Stomach smooth muscle (tissue), 2 donors: ENCODE data around the gene PAX9.

Experiments
- H3K27ac ChIP-seq: one replicate; pipeline ENCODE4 v1.7.0; 2013; ENCODE audit warnings: mild to moderate bottlenecking, low read length, inconsistent platforms
- H3K27me3 ChIP-seq, 2 donors: one replicate each; pipeline ENCODE4 v1.7.0; 2013; ENCODE audit warnings: low read length in 2 of 2; ENCODE audit not compliant: insufficient read depth in 2 of 2, control insufficient read depth in 1 of 2
- H3K36me3 ChIP-seq, 2 donors: one replicate each; pipeline ENCODE4 v1.7.0; 2013; ENCODE audit warnings: low read length in 2 of 2; ENCODE audit not compliant: control insufficient read depth in 2 of 2, insufficient read depth in 2 of 2
- H3K4me1 ChIP-seq: one replicate; pipeline ENCODE4 v1.7.0; 2013; ENCODE audit warnings: low read length; ENCODE audit not compliant: control insufficient read depth, insufficient read depth
- H3K4me3 ChIP-seq, 2 donors: one replicate each; pipeline ENCODE4 v1.7.0; 2013; ENCODE audit warnings: low read length in 2 of 2
- H3K9ac ChIP-seq, 2 donors: one replicate each; pipeline ENCODE4 v1.7.0; 2013; ENCODE audit warnings: low read length in 2 of 2, mild to moderate bottlenecking in 1 of 2
- H3K9me3 ChIP-seq, 2 donors: one replicate each; pipeline ENCODE4 v1.7.0; 2013; ENCODE audit warnings: low read length in 2 of 2; ENCODE audit not compliant: control insufficient read depth in 2 of 2
- donor health status: healthy.
- donor health status: Pancreatic carcinoma.

PAX9 gene

DNA sequence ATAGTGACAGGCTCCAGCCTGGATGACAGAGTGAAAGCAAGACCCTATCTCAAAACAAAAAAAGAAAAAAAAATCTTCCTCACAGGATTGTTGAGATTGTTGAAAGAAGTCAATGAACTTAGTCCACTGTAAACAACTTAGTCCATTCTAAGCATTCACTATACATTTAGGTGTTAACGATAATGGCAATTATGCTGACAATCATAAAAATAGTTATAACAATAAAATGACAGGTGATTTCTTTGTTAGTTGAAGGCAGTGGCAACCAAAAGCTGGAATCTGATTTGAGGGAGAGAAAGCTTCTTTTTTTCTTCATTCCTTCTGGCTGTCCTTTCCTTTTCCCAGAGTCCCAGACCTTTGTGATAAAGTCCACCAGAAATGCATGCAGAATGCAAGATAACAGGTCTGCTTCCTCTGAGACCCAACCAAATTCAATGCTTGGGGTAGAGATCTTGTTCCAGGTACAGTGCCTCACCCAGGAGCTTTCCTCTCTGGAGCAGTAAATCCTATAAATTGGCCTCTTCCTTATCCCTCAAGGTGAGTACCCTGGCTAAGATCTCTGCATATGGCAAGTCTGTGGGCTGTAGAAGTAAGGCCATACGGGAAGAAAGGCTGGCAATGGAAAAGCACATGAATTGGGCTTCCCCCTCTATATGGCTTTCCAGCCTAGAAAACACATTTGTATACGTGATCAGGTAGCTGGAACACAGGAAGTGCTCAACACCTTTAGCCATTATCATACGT lies 52.5 kb downstream of the PAX9 start:
- Histone ChIP-seq H3K36me3 (no peaks in the 10 kb centered on the region), H3K9me3 (no peaks in the 10 kb centered on the region), H3K27ac (no peak overlapping the region), H3K4me1 (no peaks in the 10 kb centered on the region), H3K27me3 (no peaks in the 10 kb centered on the region), H3K4me3 (no peak overlapping the region), H3K9ac (no peak overlapping the region)

DNA sequence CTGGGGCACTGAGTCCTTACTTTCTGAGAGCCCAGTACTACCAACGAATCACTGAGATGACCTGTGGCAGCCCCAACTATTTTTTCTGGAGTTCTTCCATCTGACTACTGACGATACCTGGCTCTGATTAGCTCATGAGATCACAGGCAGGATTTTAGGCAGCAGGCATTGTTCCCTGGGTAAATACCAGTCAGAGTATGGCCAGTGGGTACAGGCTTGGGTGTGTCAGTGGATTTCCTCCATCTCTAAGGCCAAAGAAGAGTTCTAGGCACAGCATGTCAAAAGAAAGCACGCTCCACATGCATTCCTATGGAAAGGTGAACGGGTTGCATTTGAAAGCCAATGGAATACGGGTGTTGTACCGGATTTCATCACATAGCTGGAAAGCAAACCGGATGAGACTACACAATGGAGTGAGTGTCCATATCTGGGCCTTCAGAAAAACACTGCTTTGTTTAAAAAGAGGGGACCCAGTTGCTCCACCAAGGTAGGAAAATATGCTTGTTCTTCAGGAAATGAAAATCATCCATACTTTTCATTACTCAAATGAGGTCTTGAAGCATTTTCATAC lies 55.0 kb downstream of the PAX9 start:
- Histone ChIP-seq H3K4me3 (no peak overlapping the region), H3K27me3 (no peaks in the 10 kb centered on the region), H3K4me1 (no peaks in the 10 kb centered on the region), H3K9ac (no peak overlapping the region), H3K36me3 (no peaks in the 10 kb centered on the region), H3K9me3 (no peaks in the 10 kb centered on the region), H3K27ac (no peak overlapping the region)

DNA sequence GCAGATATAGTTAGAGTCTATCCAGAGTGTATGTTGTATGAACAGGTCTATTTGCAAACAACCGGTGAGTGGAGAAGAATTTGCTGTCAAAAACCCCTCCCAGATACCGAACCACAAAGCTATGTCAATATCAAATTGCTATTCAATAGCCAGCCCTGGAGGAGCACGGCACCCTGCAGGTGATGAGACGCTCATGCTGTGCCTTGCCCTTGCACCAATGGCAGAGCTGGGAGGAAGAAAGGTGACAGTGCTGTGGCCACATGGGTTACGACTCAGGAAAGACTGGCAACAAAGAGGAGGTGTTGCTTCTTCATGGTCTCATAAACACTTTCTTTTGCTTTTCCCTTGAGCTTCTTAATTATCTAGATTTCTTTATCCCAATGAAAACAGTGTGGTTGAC lies 55.7 kb downstream of the PAX9 start:
- Histone ChIP-seq H3K36me3 (no peaks in the 10 kb centered on the region), H3K9ac (no peak overlapping the region), H3K9me3 (no peaks in the 10 kb centered on the region), H3K27ac (no peak overlapping the region), H3K27me3 (no peaks in the 10 kb centered on the region), H3K4me3 (no peak overlapping the region), H3K4me1 (no peaks in the 10 kb centered on the region)

DNA sequence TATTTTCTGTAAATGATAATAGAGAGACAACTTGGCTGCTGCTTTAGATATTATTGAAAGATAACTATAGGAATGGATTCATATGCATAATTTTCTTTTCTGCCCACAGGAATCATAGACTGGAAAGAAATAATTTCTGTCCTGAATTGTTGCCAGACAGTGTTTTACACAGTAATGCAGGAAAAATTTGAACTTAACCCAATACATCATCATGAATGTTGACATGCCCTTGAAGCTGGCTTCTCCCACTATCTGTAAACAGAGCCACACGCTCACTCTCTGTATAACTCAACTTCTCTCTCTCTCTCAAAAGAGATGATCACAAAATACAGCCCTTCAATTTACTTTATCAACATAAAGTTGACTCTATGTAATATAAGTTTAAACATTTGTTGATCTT lies 56.6 kb downstream of the PAX9 start:
- Histone ChIP-seq H3K4me1 (no peaks in the 10 kb centered on the region), H3K36me3 (no peaks in the 10 kb centered on the region), H3K9me3 (no peaks in the 10 kb centered on the region), H3K27ac (no peak overlapping the region), H3K27me3 (no peaks in the 10 kb centered on the region), H3K4me3 (no peak overlapping the region), H3K9ac (no peak overlapping the region)

DNA sequence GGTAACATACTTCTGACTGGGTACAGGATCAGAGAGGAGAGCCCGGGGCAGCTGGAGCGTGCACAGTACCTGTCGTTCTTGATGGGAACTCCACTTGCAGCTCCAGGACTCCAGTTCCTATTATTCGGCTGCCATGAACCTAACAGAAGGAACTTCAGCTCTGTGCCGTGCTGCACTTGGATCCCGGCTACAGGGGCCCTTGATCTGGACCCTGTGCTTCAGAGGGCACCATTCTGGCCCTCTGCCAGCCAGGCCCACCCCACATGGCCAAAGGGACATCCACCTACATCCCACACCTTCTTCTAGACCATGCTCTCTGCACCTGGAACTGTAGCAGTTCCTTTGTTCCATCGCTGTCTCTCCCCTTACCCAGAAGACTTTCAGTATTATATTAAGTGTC lies 58.2 kb downstream of the PAX9 start:
- Histone ChIP-seq H3K9me3 (no peaks in the 10 kb centered on the region), H3K27me3 (peaks cover 0 to 2% of the 10 kb centered on the region in 2 donors), H3K27ac (no peak overlapping the region), H3K4me1 (no peaks in the 10 kb centered on the region), H3K4me3 (no peak overlapping the region), H3K9ac (no peak overlapping the region), H3K36me3 (no peaks in the 10 kb centered on the region)

GRCh38 chr14:36720657-36721056 lies 59.0 kb downstream of the PAX9 start:
- Histone ChIP-seq H3K9ac (no peak overlapping the region), H3K4me3 (no peak overlapping the region), H3K27me3 (peaks cover 0 to 2% of the 10 kb centered on the region in 2 donors), H3K27ac (no peak overlapping the region), H3K4me1 (no peaks in the 10 kb centered on the region), H3K36me3 (no peaks in the 10 kb centered on the region), H3K9me3 (no peaks in the 10 kb centered on the region)

DNA sequence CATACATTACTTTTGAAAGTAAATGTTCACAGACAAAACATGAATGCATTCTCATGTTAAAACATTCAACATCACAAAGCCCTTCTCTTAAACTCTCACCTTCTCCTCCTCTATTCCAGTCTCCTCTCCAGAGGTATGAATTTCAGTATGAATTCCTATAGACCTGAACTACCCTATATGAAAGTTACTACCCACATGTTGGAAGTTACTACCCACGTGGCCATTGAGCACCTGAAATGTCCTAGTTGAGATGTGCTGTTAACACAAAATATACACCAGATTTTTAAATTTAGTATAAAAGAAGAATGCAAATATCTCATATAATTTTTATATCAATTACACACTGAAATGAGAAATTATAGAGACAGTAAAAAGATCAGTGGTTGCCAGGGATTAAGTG lies 60.2 kb downstream of the PAX9 start:
- H3K27ac ChIP-seq = no peak overlapping the region
- H3K36me3 ChIP-seq = no peaks in the 10 kb centered on the region
- H3K9me3 ChIP-seq = no peaks in the 10 kb centered on the region
- no peaks in the 10 kb centered on the region for H3K4me1 ChIP-seq
- peaks cover 0 to 2% of the 10 kb centered on the region in 2 donors for H3K27me3 ChIP-seq
- no peak overlapping the region for H3K9ac ChIP-seq
- no peak overlapping the region for H3K4me3 ChIP-seq

- Histone ChIP-seq H3K4me1 (no peaks in the 10 kb centered on the region), H3K9ac (no peak overlapping the region), H3K27ac (no peak overlapping the region), H3K36me3 (no peaks in the 10 kb centered on the region), H3K9me3 (no peaks in the 10 kb centered on the region), H3K4me3 (no peak overlapping the region), H3K27me3 (peaks cover 0 to 2% of the 10 kb centered on the region in 2 donors)
Observed at GRCh38 chr14:36723530-36723929, 61.9 kb downstream of the PAX9 start.

- Histone ChIP-seq H3K4me3 (no peak overlapping the region), H3K9ac (no peak overlapping the region), H3K4me1 (no peaks in the 10 kb centered on the region), H3K36me3 (no peaks in the 10 kb centered on the region), H3K9me3 (no peaks in the 10 kb centered on the region), H3K27ac (no peak overlapping the region), H3K27me3 (peaks cover 0 to 2% of the 10 kb centered on the region in 2 donors)
Observed at GRCh38 chr14:36724162-36724561, 62.5 kb downstream of the PAX9 start.

DNA sequence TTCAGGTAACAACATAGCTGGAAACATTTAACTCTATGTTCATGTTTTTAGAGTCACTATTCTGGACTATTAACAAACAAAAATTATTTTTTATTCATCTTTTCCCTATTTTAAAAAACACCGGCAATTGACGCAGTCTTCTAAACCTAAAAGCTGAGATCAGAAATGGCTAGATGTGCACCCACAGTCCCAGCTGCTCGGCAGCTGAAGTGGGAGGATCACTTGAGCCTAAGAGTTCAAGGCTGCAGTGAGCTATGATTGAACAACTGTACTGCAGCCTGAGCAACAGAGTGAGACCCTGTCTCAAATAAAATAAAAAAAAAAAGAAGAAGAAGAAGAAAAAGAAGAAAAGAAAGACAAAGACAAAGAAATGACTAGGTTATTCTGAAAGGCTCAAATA lies 64.5 kb downstream of the PAX9 start:
- no peak overlapping the region for H3K4me3 ChIP-seq
- no peaks in the 10 kb centered on the region for H3K9me3 ChIP-seq
- peaks cover 0 to 2% of the 10 kb centered on the region in 2 donors for H3K27me3 ChIP-seq
- H3K27ac ChIP-seq = no peak overlapping the region
- no peaks in the 10 kb centered on the region for H3K4me1 ChIP-seq
- no peaks in the 10 kb centered on the region for H3K36me3 ChIP-seq
- H3K9ac ChIP-seq = no peak overlapping the region
